K562 (cell line): ENCODE results near the gene BRAT1. TPM values are rescaled to one million over a fixed set of nuclear protein-coding genes. Genes with fewer than 3 reads are reported as not detected.

Experiments
- ARNT ChIP-seq, 2 experiments: fragments of 450-650 bp; IDR thresholded peaks; 2 replicates each; pipeline ENCODE4 v1.6.1; 2016; ENCODE audit warnings: mild to moderate bottlenecking in 1 of 2
- ATF1 ChIP-seq, 2 experiments: fragments of 450-650 bp in 1 of 2; IDR thresholded peaks; 2 replicates each; pipeline ENCODE4 v1.6.1; 2016; ENCODE audit warnings: missing compliant biosample characterization in 1 of 2, missing genetic modification characterization in 1 of 2
- IRF9 ChIP-seq: fragments of 450-650 bp; IDR thresholded peaks from 2 replicates; pipeline ENCODE4 v1.6.1; 2016; ENCODE audit warnings: missing biosample characterization, missing genetic modification characterization
- RB1 ChIP-seq: fragments of 450-650 bp; IDR thresholded peaks from 2 replicates; pipeline ENCODE4 v1.6.1; 2017; ENCODE audit warnings: low read depth, mild to moderate bottlenecking
- SETDB1 ChIP-seq: IDR thresholded peaks from one replicate; pipeline ENCODE4 v1.6.1; 2012; ENCODE audit warnings: low read length, control low read depth, inconsistent platforms
- STAT5A ChIP-seq: IDR thresholded peaks from 2 replicates; pipeline ENCODE4 v1.6.1; 2012; ENCODE audit warnings: low read length, inconsistent platforms, borderline replicate concordance
- THAP12 ChIP-seq: fragments of 250-450 bp; sonication (Bioruptor Pico); IDR thresholded peaks from 2 replicates; pipeline ENCODE4 v1.9.0; 2021; ENCODE audit warnings: mild to moderate bottlenecking, inconsistent platforms
- ZC3H11A ChIP-seq: IDR thresholded peaks from 2 replicates; pipeline ENCODE4 v1.6.1; 2012; ENCODE audit warnings: low read depth, low read length, improper control_type of control experiment
- ZNF79 ChIP-seq: fragments of 250-450 bp; sonication (Bioruptor Pico); IDR thresholded peaks from 2 replicates; pipeline ENCODE4 v1.4.0; 2020; ENCODE audit warnings: low read depth, mild to moderate bottlenecking, moderate library complexity
- polyA plus RNA-seq, 8 experiments: library from polyadenylated mRNA; depleted of rRNA in 4 of 8; stranded (reverse) in 5 of 8; unstranded in 3 of 8; fragments of >200 nt; fragmentation: Nextera tagmentation in 2 of 8; fragmentation: Illumina TruSeq in 1 of 8; extraction: Ambion mirVana in 2 of 8; extraction: Trizol in 1 of 8; gene quantifications; 2 replicates each; pipeline versions ENCODE4 v1.2.1 to v1.2.3, GENCODE V29; 2011 to 2014; ENCODE audit warnings: inconsistent platforms in 1 of 8, missing spikeins in 1 of 8
- total RNA-seq, 7 experiments: library from RNA; depleted of rRNA in 6 of 7; stranded (reverse); fragments of >200 nt in 6 of 7; fragmentation: Illumina TruSeq in 2 of 7; extraction: Trizol in 2 of 7; gene quantifications; 2 replicates each; pipeline versions ENCODE4 v1.2.1 to v1.2.3, GENCODE V29; 2011 to 2021; ENCODE audit warnings: low replicate concordance in 1 of 7

Gene BRAT1
- total and polyA plus RNA-seq, 9 of the 15 experiments (the other 6 are each of a cell fraction or from before 2014, with no cell fraction given), result 0.13 to 49.6 (median 10.5) TPM

GRCh38 chr7:2505401-2505800, 49.9 kb downstream of the BRAT1 start (continued):
- TF ChIP-seq ATF1 (CRISPR knock-in tag; IDR thresholded peaks at IDR 0.05) (no peak), ATF1 (tag; IDR thresholded peaks at IDR 0.05) (no peak), IRF9 (tag) (no peak), ARNT (IDR thresholded peaks at IDR 0.05) (no peak), STAT5A (no peak), ZC3H11A (no peak), ZNF79 (CRISPR knock-in tag) (no peak), RB1 (no peak), THAP12 (CRISPR knock-in tag) (no peak), SETDB1 (no peak)
